ENCODE measurements around the gene CDC42BPG.

The CDC42BPG gene

GRCh38 chr11:64804346-64805210 lies 39.9 kb downstream of the CDC42BPG start:
- DNase-seq (ENCODE audit: low read depth) = no peak

GRCh38 chr11:64803846-64804345 lies 40.6 kb downstream of the CDC42BPG start:
- DNase-seq (ENCODE audit: low read depth) = no peak

- no peak for DNase-seq (ENCODE audit: low read depth)
Measured at GRCh38 chr11:64803158-64803845, 41.2 kb downstream of the CDC42BPG start, which contains the start of gene MAP4K2. TSS of gene MAP4K2 (minus strand) at chr11:64803214. CDS start at chr11:64803149, 65 bp downstream.

GRCh38 chr11:64802370-64803157 lies 41.9 kb downstream of the CDC42BPG start:
- DNase-seq (ENCODE audit: low read depth) = no peak

- DNase-seq (ENCODE audit: low read depth) = no peak
Measured at GRCh38 chr11:64801561-64802369, 42.7 kb downstream of the CDC42BPG start.

- DNase-seq (ENCODE audit: low read depth) = no peak
Measured at GRCh38 chr11:64801158-64801464, 43.3 kb downstream of the CDC42BPG start.

- DNase-seq (ENCODE audit: low read depth) = no peak
Measured at GRCh38 chr11:64800303-64801157, 43.9 kb downstream of the CDC42BPG start.

GRCh38 chr11:64799623-64800302 lies 44.7 kb downstream of the CDC42BPG start:
- DNase-seq (ENCODE audit: low read depth) = no peak

GRCh38 chr11:64799256-64799622 lies 45.2 kb downstream of the CDC42BPG start:
- no peak for DNase-seq (ENCODE audit: low read depth)

- DNase-seq (ENCODE audit: low read depth) = no peak
Measured at GRCh38 chr11:64796757-64797541, 47.5 kb downstream of the CDC42BPG start.

- no peak for DNase-seq (ENCODE audit: low read depth)
Measured at GRCh38 chr11:64796047-64796756, 48.3 kb downstream of the CDC42BPG start.

- DNase-seq (ENCODE audit: low read depth) = no peak
Measured at GRCh38 chr11:64794526-64794925, 49.9 kb downstream of the CDC42BPG start.

- DNase-seq (ENCODE audit: low read depth) = no peak
Measured at GRCh38 chr11:64793271-64794160, 50.9 kb downstream of the CDC42BPG start.

- no peak for DNase-seq (ENCODE audit: low read depth)
Measured at GRCh38 chr11:64792482-64792881, 52.0 kb downstream of the CDC42BPG start.

- no peak for DNase-seq (ENCODE audit: low read depth)
Measured at GRCh38 chr11:64791781-64792291, 52.6 kb downstream of the CDC42BPG start.

- DNase-seq (ENCODE audit: low read depth) = no peak
Measured at GRCh38 chr11:64790205-64791095, 54.0 kb downstream of the CDC42BPG start.

All from CMK (cell line).